Loucy (cell line): Measurements from ENCODE around the gene MIER2.
A peak's percentile ranks its signal among the peaks of the same experiment; 100 is the strongest.
"Not testable (repeated sequence)": the region's sequence is repeated elsewhere in the genome, so short reads cannot be mapped to it uniquely, and the experiment has no call there.

Experiments used
- H2AFZ ChIP-seq: fragments of 200-600 bp; sonication (generic); 2 replicates; pipeline ENCODE4 v1.6.0; 2016; ENCODE audit warnings: antibody characterized with exemption, mild to moderate bottlenecking, low read length, moderate library complexity
- H3F3A ChIP-seq: fragments of 200-600 bp; 2 replicates; pipeline ENCODE4 v1.6.0; 2016; ENCODE audit warnings: antibody characterized with exemption, low read depth, mild to moderate bottlenecking
- H3K27me3 ChIP-seq: fragments of 200-600 bp; sonication (generic); 2 replicates; pipeline ENCODE4 v1.6.1; 2014; ENCODE audit warnings: low read length, mild to moderate bottlenecking; ENCODE audit not compliant: insufficient read depth, poor library complexity, severe bottlenecking
- H3K36me3 ChIP-seq: fragments of 200-600 bp; sonication (generic); 2 replicates; pipeline ENCODE4 v1.6.1; 2016; ENCODE audit warnings: low read length; ENCODE audit not compliant: insufficient read depth
- H3K4me1 ChIP-seq: fragments of 200-600 bp; sonication (generic); 2 replicates; pipeline ENCODE4 v1.5.1; 2014; ENCODE audit warnings: low read length, mild to moderate bottlenecking; ENCODE audit not compliant: insufficient read depth, poor library complexity, severe bottlenecking
- H3K4me2 ChIP-seq: fragments of 200-600 bp; sonication (generic); 2 replicates; pipeline ENCODE4 v1.6.0; 2014; ENCODE audit warnings: antibody characterized with exemption, low read length, low read depth, mild to moderate bottlenecking; ENCODE audit not compliant: poor library complexity, severe bottlenecking
- H3K4me3 ChIP-seq: fragments of 200-600 bp; sonication (generic); 2 replicates; pipeline ENCODE4 v1.5.1; 2014; ENCODE audit warnings: low read length, mild to moderate bottlenecking, mixed read lengths; ENCODE audit not compliant: poor library complexity, severe bottlenecking
- H3K79me2 ChIP-seq: fragments of 200-600 bp; sonication (generic); 2 replicates; pipeline ENCODE4 v1.6.1; 2014; ENCODE audit warnings: low read length; ENCODE audit not compliant: insufficient read depth
- H3K9ac ChIP-seq: fragments of 200-600 bp; sonication (generic); 2 replicates; pipeline ENCODE4 v1.6.0; 2014; ENCODE audit warnings: mild to moderate bottlenecking, low read depth, low read length, moderate library complexity; ENCODE audit not compliant: poor library complexity, severe bottlenecking
- H3K9me2 ChIP-seq: fragments of 200-600 bp; sonication (generic); replicated peaks from 2 replicates; pipeline ENCODE4 v1.6.1; 2016; ENCODE audit warnings: low read depth, low read length, mixed read lengths
- H3K9me3 ChIP-seq: fragments of 200-600 bp; sonication (generic); 2 replicates; pipeline ENCODE4 v1.6.1; 2014; ENCODE audit warnings: mild to moderate bottlenecking, antibody characterized with exemption, low read length, low read depth; ENCODE audit not compliant: insufficient read depth
- H4K20me1 ChIP-seq: fragments of 200-600 bp; sonication (generic); 2 replicates; pipeline ENCODE4 v1.6.0; 2014; ENCODE audit warnings: antibody characterized with exemption, low read length, mild to moderate bottlenecking; ENCODE audit not compliant: insufficient read depth, poor library complexity, severe bottlenecking
- EZH2phosphoT487 ChIP-seq: fragments of 200-600 bp; IDR thresholded peaks from 2 replicates; pipeline ENCODE4 v1.6.1; 2018; ENCODE audit warnings: antibody characterized with exemption, mild to moderate bottlenecking, moderate library complexity, borderline replicate concordance
- TF ChIP-seq, protein P1 (sequence below): fragments of 200-600 bp; sonication (generic); conservative IDR thresholded peaks from 2 replicates; pipeline ENCODE4 v1.5.1; 2014; ENCODE audit warnings: mild to moderate bottlenecking, antibody characterized with exemption, low read length

The MIER2 gene

DNA sequence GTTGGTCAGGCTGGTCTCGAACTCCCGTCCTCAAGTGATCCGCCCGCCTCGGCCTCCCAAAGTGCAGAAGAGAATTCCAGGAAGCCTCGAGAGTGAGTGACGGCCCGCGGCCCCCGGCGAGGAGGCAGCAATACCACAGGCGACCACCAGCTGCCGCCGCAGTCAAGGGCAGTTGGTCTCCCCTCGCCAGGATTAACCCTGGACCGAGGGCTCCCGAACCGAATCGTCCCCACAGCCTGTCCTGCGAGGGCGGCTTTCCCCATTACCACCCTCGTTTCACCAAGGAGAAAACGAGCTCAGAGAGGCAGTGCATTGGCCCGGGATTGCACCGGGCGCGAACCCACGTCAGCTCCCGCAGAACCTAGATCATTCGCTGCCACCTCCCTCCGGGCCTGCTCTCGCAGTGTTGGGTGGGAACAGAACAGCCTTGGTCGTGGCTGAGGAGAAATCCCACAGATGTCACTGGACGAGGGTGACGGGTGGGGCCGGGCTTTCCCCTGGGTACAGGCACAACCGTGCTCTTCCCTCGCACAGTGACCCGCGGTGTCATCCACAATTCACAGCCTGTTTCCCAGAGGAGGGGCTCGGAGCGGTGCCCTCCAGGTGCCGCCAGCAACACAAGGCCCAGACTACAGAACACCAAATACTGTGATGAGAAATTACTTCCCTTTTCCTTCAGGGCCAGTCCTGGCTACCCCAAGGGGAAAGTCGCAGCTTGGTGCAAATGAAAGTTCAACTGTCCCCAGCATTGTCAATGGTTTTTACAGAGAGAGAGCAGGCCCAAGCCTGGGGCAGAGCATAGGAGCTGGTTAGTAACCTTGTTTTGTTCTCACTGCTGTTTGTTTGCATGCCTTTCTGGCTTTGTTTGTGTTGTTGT, 39.6 kb upstream of the MIER2 start:
- H3K79me2 ChIP-seq, result no peaks in the 10 kb centered on the region
- TF ChIP-seq, protein P1, sequence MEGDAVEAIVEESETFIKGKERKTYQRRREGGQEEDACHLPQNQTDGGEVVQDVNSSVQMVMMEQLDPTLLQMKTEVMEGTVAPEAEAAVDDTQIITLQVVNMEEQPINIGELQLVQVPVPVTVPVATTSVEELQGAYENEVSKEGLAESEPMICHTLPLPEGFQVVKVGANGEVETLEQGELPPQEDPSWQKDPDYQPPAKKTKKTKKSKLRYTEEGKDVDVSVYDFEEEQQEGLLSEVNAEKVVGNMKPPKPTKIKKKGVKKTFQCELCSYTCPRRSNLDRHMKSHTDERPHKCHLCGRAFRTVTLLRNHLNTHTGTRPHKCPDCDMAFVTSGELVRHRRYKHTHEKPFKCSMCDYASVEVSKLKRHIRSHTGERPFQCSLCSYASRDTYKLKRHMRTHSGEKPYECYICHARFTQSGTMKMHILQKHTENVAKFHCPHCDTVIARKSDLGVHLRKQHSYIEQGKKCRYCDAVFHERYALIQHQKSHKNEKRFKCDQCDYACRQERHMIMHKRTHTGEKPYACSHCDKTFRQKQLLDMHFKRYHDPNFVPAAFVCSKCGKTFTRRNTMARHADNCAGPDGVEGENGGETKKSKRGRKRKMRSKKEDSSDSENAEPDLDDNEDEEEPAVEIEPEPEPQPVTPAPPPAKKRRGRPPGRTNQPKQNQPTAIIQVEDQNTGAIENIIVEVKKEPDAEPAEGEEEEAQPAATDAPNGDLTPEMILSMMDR, result peak; percentile 25; the same call in 1 of the 2 replicates
- no peak for TF ChIP-seq EZH2phosphoT487
- no peak overlapping the region for H3K4me2 ChIP-seq
- no peaks in the 10 kb centered on the region for H3F3A ChIP-seq
- H3K4me1 ChIP-seq, result peaks cover 5% of the 10 kb centered on the region
- H2AFZ ChIP-seq, result no peak overlapping the region
- H3K36me3 ChIP-seq, result no peaks in the 10 kb centered on the region
- no peaks in the 10 kb centered on the region for H3K27me3 ChIP-seq
- no peak overlapping the region for H3K4me3 ChIP-seq
- no peaks in the 10 kb centered on the region for H4K20me1 ChIP-seq
- no peaks in the 10 kb centered on the region; the same call in 1 of the 2 replicates for H3K9me3 ChIP-seq
- H3K9me2 ChIP-seq, result no peaks in the 10 kb centered on the region
- no peak overlapping the region for H3K9ac ChIP-seq

DNA sequence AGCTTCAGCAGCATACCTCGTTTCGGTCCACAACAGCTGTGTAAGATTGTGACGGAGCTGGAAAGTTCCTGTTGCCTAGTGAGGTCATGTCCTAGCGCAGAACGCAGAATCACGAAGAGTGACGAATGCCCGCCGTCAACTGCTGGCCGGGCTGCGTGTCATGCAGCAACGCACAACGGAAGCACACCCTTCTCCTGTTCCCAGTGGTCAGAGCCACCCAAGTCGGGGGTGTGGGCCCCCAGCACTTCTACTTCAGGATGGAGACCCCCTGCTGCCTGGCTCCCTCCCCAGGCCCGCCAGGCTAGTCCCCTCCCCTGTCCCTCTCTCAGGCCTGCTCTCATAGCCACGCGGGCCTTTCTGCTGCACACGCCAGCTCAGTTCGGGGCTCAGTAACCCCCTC, 38.4 kb upstream of the MIER2 start:
- no peaks in the 10 kb centered on the region for H3K9me2 ChIP-seq
- no peaks in the 10 kb centered on the region for H3K79me2 ChIP-seq
- H2AFZ ChIP-seq, result no peak overlapping the region
- H3K27me3 ChIP-seq, result no peaks in the 10 kb centered on the region
- H3K9me3 ChIP-seq, result no peaks in the 10 kb centered on the region
- no peaks in the 10 kb centered on the region for H4K20me1 ChIP-seq
- TF ChIP-seq, protein P1, result no peak
- no peak for TF ChIP-seq EZH2phosphoT487
- no peaks in the 10 kb centered on the region for H3F3A ChIP-seq
- no peaks in the 10 kb centered on the region for H3K36me3 ChIP-seq
- H3K4me3 ChIP-seq, result no peak overlapping the region
- peak overlapping the region; percentile 25 for H3K4me2 ChIP-seq
- H3K4me1 ChIP-seq, result peaks cover 5% of the 10 kb centered on the region
- no peak overlapping the region for H3K9ac ChIP-seq

DNA sequence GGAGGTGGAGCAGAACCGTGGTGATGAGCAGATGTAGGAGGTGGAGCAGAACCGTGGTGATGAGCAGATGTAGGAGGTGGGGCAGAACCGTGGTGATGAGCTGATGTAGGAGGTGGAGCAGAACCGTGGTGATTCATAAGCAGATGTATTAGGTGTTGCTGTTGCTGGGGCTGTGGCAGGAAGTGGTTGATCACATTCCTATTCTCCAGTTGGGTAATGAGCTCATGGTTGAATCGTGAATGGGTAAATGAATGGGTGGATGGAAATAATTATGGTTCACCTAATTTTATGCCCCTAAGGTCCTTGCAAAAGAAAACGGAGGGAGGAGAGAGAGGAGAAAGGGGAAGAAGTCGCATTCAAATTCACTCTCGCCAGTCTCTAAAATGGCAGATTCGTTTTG, 38.0 kb upstream of the MIER2 start:
- not testable (repeated sequence) for H2AFZ ChIP-seq, H3K9ac ChIP-seq

DNA sequence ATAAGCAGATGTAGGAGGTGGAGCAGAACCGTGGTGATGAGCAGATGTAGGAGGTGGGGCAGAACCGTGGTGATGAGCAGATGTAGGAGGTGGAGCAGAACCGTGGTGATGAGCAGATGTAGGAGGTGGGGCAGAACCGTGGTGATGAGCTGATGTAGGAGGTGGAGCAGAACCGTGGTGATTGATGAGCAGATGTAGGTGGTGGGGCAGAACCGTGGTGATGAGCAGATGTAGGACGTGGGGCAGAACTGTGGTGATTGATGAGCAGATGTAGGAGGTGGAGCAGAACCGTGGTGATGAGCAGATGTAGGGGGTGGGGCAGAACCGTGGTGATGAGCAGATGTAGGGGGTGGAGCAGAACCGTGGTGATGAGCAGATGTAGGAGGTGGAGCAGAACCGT, 37.3 kb upstream of the MIER2 start:
- not testable (repeated sequence) for H3K9ac ChIP-seq, H3K4me2 ChIP-seq, H3K27me3 ChIP-seq, H3K79me2 ChIP-seq, H3K36me3 ChIP-seq, H3K4me1 ChIP-seq, H3K9me3 ChIP-seq, H3F3A ChIP-seq, H4K20me1 ChIP-seq, H3K4me3 ChIP-seq, H3K9me2 ChIP-seq, H2AFZ ChIP-seq

More for the DNA sequence above, 38.0 kb upstream of the MIER2 start:
- H3K4me3 ChIP-seq, H3K27me3 ChIP-seq, H3K36me3 ChIP-seq, H4K20me1 ChIP-seq, H3F3A ChIP-seq, H3K9me2 ChIP-seq, H3K4me1 ChIP-seq, H3K79me2 ChIP-seq, H3K9me3 ChIP-seq: not testable (repeated sequence)
- H3K4me2 ChIP-seq, result peak overlapping the region; percentile 25

DNA sequence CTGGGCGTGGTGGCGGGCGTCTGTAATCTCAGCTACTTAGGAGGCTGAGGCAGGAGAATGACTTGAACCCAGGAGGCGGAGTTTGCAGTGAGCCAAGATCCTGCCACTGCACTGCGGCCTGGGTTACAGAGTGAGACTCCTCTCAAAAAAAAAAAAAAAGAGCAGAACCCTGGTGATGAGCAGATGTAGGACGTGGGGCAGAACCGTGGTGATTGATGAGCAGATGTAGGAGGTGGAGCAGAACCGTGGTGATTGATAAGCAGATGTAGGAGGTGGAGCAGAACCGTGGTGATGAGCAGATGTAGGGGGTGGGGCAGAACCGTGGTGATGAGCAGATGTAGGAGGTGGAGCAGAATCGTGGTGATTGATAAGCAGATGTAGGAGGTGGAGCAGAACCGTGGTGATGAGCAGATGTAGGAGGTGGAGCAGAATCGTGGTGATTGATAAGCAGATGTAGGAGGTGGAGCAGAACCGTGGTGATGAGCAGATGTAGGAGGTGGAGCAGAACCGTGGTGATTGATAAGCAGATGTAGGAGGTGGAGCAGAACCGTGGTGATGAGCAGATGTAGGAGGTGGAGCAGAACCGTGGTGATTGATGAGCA, 36.1 kb upstream of the MIER2 start:
- not testable (repeated sequence) for H2AFZ ChIP-seq

More for the DNA sequence above, 36.1 kb upstream of the MIER2 start:
- H3K79me2 ChIP-seq, H3F3A ChIP-seq, H3K9me3 ChIP-seq, H3K4me2 ChIP-seq, H3K36me3 ChIP-seq, H3K4me1 ChIP-seq, H4K20me1 ChIP-seq, H3K9ac ChIP-seq, H3K27me3 ChIP-seq, H3K9me2 ChIP-seq, H3K4me3 ChIP-seq: not testable (repeated sequence)
